ENCODE results near the gene INPP4B. TPM values are rescaled to one million over a fixed set of nuclear protein-coding genes. Genes with fewer than 3 reads are reported as not detected.
A peak's percentile ranks its signal among the peaks of the same experiment; 100 is the strongest.

The INPP4B gene
- total and polyA plus RNA-seq, 2 donors from 2014 or later: 2.6 to 18.9 TPM

DNA sequence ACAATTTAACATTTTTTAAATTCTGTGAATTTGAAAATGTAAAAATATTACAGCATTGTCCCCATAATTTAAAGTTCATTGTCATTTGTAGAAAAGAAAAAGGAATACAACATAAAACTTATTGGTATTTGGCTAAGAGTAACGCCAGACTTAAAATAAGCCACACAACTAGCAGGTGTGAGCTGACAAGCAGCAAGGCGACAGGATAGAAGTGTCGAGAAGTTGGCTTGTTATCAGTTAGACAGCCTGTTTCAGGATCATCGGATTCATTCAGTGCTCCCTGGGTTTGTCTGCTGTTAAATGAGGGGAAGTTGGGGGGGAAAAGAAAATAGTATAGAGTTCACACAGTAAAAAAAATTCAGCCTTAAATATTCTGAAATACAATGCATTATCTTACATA, 816.1 kb downstream of the INPP4B start:
- Histone ChIP-seq H3K9me3 (ENCODE audit: control insufficient read depth in 2 of 3, insufficient read depth in 1 of 3, low read length in 3 of 3) (no peaks in the 10 kb centered on the region), H3K27me3 (ENCODE audit: control insufficient read depth, insufficient read depth, low read length) (no peaks in the 10 kb centered on the region), H3K27ac (ENCODE audit: low read depth in 2 of 2, low read length in 2 of 2) (no peak overlapping the region), H3K36me3 (ENCODE audit: control insufficient read depth in 2 of 3, insufficient read depth in 3 of 3, low read length in 3 of 3) (no peaks in the 10 kb centered on the region), H3K4me3 (ENCODE audit: low read length in 3 of 3) (no peak overlapping the region), H3K9ac (ENCODE audit: low read length in 3 of 3) (no peak overlapping the region), H3K4me1 (ENCODE audit: control insufficient read depth in 2 of 3, insufficient read depth in 2 of 3, low read depth in 1 of 3, low read length in 3 of 3) (no peaks in the 10 kb centered on the region)
- no peak for FAIRE-seq
- TF ChIP-seq, protein P1, sequence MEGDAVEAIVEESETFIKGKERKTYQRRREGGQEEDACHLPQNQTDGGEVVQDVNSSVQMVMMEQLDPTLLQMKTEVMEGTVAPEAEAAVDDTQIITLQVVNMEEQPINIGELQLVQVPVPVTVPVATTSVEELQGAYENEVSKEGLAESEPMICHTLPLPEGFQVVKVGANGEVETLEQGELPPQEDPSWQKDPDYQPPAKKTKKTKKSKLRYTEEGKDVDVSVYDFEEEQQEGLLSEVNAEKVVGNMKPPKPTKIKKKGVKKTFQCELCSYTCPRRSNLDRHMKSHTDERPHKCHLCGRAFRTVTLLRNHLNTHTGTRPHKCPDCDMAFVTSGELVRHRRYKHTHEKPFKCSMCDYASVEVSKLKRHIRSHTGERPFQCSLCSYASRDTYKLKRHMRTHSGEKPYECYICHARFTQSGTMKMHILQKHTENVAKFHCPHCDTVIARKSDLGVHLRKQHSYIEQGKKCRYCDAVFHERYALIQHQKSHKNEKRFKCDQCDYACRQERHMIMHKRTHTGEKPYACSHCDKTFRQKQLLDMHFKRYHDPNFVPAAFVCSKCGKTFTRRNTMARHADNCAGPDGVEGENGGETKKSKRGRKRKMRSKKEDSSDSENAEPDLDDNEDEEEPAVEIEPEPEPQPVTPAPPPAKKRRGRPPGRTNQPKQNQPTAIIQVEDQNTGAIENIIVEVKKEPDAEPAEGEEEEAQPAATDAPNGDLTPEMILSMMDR (IDR thresholded peaks at IDR 0.05; ENCODE audit: borderline replicate concordance, extremely low read depth, insufficient read depth): no peak
- DNase-seq: peak in 1 of 5 donors; percentile 3
- intact Hi-C loops (cut with DNase I): no loop called here

DNA sequence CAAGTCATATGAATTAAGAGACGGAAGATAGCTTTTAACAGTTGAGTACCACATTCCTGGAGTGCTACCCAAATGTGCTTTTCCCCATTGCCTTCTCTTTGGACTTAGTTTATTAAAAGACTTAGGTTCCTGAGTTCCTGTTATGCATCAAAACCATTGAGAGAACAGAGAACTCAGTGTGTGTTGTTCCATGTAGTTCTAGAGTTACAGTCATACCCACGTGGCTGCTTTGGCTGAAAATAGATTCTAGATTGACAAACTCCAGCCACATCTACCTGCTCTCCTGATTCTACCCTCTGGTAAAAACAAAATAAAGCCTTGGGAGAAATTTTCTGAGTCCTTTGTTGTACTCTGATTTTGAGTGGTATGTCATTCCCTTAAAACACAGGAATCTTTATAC, 824.3 kb downstream of the INPP4B start:
- no peaks in the 10 kb centered on the region for H3K27me3 ChIP-seq (ENCODE audit: control insufficient read depth, insufficient read depth, low read length)
- intact Hi-C loops (cut with DNase I): no loop called here
- H3K4me1 ChIP-seq (ENCODE audit: control insufficient read depth in 2 of 3, insufficient read depth in 2 of 3, low read depth in 1 of 3, low read length in 3 of 3): peaks cover 0 to 5% (median 0%) of the 10 kb centered on the region in 3 donors
- H3K4me3 ChIP-seq (ENCODE audit: low read length in 3 of 3): no peak overlapping the region
- H3K27ac ChIP-seq (ENCODE audit: low read depth in 2 of 2, low read length in 2 of 2): no peak overlapping the region
- DNase-seq (no peak), FAIRE-seq (no peak)
- H3K36me3 ChIP-seq (ENCODE audit: control insufficient read depth in 2 of 3, insufficient read depth in 3 of 3, low read length in 3 of 3): no peaks in the 10 kb centered on the region
- no peaks in the 10 kb centered on the region for H3K9me3 ChIP-seq (ENCODE audit: control insufficient read depth in 2 of 3, insufficient read depth in 1 of 3, low read length in 3 of 3)
- TF ChIP-seq, protein P1 (IDR thresholded peaks at IDR 0.05; ENCODE audit: borderline replicate concordance, extremely low read depth, insufficient read depth): no peak
- H3K9ac ChIP-seq (ENCODE audit: low read length in 3 of 3): no peak overlapping the region

DNA sequence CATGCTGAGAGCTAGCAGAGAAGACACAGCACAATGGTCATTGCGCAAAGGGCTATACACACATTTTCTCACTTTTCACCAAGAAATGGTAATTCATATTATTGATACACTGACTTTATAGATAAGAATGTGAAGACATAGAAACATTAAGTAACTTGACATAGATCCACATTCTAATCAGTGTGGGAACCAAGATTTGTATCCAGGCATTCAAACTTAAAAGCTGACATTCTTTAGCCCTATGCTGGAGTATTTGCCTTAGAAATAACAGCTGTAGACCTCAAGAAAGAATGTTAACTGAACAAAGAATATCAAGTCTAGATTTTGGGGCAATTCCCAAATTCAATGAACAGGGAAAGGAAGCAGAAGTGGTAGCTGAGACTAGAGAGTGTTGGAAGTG, 824.9 kb downstream of the INPP4B start:
- DNase-seq (no peak), FAIRE-seq (no peak)

More for the DNA sequence above, 824.9 kb downstream of the INPP4B start:
- H3K27ac ChIP-seq (ENCODE audit: low read depth in 2 of 2, low read length in 2 of 2): no peak overlapping the region
- H3K27me3 ChIP-seq (ENCODE audit: control insufficient read depth, insufficient read depth, low read length): no peaks in the 10 kb centered on the region
- H3K9me3 ChIP-seq (ENCODE audit: control insufficient read depth in 2 of 3, insufficient read depth in 1 of 3, low read length in 3 of 3): no peaks in the 10 kb centered on the region
- H3K4me1 ChIP-seq (ENCODE audit: control insufficient read depth in 2 of 3, insufficient read depth in 2 of 3, low read depth in 1 of 3, low read length in 3 of 3): peaks cover 0 to 5% (median 0%) of the 10 kb centered on the region in 3 donors
- H3K4me3 ChIP-seq (ENCODE audit: low read length in 3 of 3): no peak overlapping the region
- H3K36me3 ChIP-seq (ENCODE audit: control insufficient read depth in 2 of 3, insufficient read depth in 3 of 3, low read length in 3 of 3): no peaks in the 10 kb centered on the region
- TF ChIP-seq, protein P1 (IDR thresholded peaks at IDR 0.05; ENCODE audit: borderline replicate concordance, extremely low read depth, insufficient read depth): no peak
- intact Hi-C loops (cut with DNase I): no loop called here
- H3K9ac ChIP-seq (ENCODE audit: low read length in 3 of 3): no peak overlapping the region
